PFSK-1 (cell line): Measurements from ENCODE around the gene SAMD9.

Source experiments
- FOXP2 ChIP-seq: optimal IDR thresholded peaks from 2 replicates; pipeline ENCODE3; 2011; ENCODE audit warnings: borderline replicate concordance, control low read depth, inconsistent platforms; ENCODE audit not compliant: insufficient read depth; ENCODE audit errors: extremely low read length, extremely low read depth
- POLR2AphosphoS5 ChIP-seq: IDR thresholded peaks from 2 replicates; pipeline ENCODE4 v1.6.1; 2012; ENCODE audit warnings: low read depth, mild to moderate bottlenecking, control low read depth, low read length, moderate library complexity
- REST ChIP-seq, 2 experiments: IDR thresholded peaks; 2 replicates each; pipeline versions ENCODE4 v1.6.1 to v1.8.0; 2011 to 2012; ENCODE audit warnings: low read depth in 2 of 2, low read length in 2 of 2, control low read depth in 1 of 2, inconsistent platforms in 1 of 2, mild to moderate bottlenecking in 1 of 2, moderate library complexity in 1 of 2; ENCODE audit not compliant: insufficient read depth in 1 of 2
- SIN3A ChIP-seq: IDR thresholded peaks from 2 replicates; pipeline ENCODE4 v1.6.1; 2012; ENCODE audit warnings: mild to moderate bottlenecking, low read length, moderate library complexity, borderline replicate concordance; ENCODE audit not compliant: insufficient read depth
- TAF1 ChIP-seq: IDR thresholded peaks from 2 replicates; pipeline ENCODE4 v1.6.1; 2012; ENCODE audit warnings: low read length, control low read depth, borderline replicate concordance; ENCODE audit not compliant: insufficient read depth

SAMD9 gene

DNA sequence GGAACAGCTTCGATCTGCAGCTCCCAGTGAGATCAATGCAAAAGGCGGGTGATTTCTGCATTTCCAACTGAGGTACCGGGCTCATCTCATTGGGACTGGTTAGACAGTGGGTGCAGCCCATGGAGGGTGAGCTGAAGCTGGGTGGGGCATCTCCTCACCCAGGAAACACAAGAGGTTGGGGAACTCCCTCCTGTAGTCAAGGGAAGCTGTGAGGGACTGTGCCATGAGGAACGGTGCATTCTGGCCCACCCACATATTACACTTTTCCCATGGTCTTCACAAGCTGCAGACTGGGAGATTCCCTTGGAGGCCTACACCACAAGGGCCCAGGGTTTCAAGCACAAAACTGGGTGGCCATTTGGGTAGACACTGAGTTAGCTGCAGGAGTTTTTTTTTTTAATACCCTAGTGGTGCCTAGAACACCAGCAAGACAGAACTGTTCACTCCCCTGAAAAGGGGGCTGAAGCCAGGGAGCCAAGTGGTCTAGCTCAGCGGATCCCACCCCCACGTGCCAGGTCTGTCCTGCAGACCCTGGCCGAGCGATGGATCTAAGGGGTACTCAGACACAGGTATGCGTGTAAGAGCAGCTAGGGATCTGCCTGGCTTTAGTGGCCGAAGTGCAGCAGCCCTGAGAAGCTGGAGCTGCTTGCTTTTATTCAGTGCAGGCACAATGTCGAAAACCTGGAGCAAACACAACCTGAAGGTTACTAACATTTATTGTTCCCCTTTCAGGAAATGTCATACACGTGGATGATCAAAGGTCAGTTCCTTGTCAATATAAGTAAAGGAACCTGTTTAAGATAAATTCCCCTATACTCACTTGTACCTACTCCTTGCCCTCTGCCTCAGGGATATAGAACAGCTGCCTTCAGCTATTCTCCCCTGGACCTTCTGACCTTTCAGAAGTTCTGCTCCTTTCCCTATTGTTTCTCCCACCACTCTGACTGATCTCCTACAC, 3.1 kb upstream of the SAMD9 start:
- no peak for TF ChIP-seq SIN3A
- no peak for TF ChIP-seq TAF1
- TF ChIP-seq REST (IDR thresholded peaks at IDR 0.05; ENCODE audit: insufficient read depth in 1 of 2, low read depth in 2 of 2, low read length in 2 of 2): no peak
- TF ChIP-seq FOXP2: no peak
- no peak for TF ChIP-seq POLR2AphosphoS5

DNA sequence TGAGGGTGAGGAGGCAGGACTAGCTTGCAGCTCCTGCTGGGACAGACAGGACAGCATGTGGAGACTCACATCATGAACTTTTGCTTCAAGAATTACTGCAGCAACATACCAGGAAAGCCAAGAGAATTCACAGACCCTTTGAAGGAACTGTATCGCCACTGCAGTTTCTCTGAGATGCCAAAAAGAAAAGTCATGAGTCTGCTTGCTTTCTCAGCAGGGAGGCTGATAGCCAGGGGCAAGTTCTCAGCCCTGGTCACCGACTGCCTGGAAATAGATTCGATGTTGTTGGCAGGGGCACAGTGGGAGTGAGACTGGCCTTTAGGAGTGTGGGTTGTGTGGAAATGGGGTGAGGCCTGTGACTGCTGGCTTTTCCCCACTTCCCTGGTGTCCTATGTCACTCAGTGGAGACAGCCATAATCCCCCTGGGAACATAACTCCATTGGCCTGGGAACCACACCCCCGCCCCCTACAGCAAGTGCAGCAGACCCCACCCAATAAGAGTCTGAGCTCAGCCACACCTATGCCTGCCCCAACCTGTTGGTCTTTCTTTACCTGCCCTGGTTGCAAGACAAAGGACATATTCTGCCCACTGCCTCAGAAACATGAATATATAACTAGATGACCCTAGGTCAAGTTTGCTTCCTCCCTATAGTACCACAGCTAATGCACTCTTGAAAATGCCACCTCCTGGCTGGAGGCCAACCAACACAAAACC, 1.6 kb upstream of the SAMD9 start:
- TF ChIP-seq SIN3A: no peak
- no peak for TF ChIP-seq TAF1
- TF ChIP-seq REST (IDR thresholded peaks at IDR 0.05; ENCODE audit: insufficient read depth in 1 of 2, low read depth in 2 of 2, low read length in 2 of 2): no peak
- no peak for TF ChIP-seq POLR2AphosphoS5
- no peak for TF ChIP-seq FOXP2

DNA sequence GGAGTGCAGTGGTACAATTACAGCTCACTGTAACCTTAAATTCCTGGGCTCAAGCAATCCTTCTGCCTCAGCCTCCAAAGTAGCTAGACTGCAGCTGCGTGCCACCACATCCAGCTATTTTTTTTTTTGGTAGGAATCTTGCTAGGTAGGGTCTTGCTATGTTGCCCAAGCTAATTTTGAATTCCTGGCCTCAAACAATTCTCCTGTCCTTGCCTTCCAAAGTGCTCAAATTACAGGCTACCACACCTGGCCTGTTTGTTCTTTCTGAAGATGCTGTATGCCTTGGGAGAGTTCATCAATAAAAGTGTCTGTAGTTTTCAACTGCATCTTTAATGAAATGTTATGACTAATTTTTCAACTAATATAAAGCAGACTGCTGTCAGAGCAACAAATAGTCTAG, 452 bp downstream of the SAMD9 start:
- TF ChIP-seq TAF1: no peak
- TF ChIP-seq SIN3A: no peak
- no peak for TF ChIP-seq FOXP2
- TF ChIP-seq REST (IDR thresholded peaks at IDR 0.05; ENCODE audit: insufficient read depth in 1 of 2, low read depth in 2 of 2, low read length in 2 of 2): no peak
- TF ChIP-seq POLR2AphosphoS5: no peak

DNA sequence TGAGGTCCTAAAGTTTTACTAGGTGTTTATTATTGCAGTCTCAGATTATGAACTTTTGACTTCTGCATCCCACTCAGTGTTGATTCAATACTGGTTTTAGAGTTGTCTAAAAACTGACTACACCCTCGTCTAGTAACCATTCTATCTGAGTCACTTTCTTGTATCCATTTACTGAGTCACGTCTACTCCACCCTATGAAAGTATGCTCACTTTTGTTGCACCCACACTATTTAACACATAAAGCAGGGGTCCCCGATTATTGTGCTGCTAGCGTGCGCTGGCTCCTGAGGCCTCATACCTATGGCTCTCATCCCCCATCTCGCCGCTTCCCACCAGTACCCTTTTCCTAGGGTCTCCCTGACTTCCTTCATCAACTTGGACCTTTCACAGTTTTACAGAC, 2.0 kb downstream of the SAMD9 start:
- TF ChIP-seq TAF1 (no peak), REST (IDR thresholded peaks at IDR 0.05; ENCODE audit: insufficient read depth in 1 of 2, low read depth in 2 of 2, low read length in 2 of 2) (no peak), FOXP2 (no peak), POLR2AphosphoS5 (no peak), SIN3A (no peak)
